ENCODE measurements around the gene SLCO2A1.

SLCO2A1 gene

DNA sequence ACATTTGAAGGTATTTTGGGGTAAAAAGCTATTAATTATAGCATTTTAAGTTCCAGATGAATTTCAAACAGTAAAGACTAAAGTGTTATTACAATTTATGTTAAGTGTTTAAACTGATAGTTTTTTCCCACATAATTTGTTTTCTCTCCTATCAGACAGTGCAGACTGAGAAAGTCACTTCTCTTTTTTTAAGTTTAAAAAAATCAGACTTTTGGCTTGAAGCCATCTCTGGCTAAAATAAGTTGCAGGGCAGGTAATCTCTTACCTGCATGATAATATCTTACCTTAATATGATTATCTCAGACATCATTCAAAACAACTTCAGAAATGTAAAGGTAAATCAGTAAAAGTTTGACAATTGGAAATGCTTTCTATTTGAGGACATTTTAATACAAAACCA lies 112.6 kb downstream of the SLCO2A1 start:
- Histone ChIP-seq H3K4me1 (no peaks in the 10 kb centered on the region), H3K4me3 (ENCODE audit: low read depth, low read length) (no peak overlapping the region), H3K36me3 (no peaks in the 10 kb centered on the region), H3K9me3 (no peaks in the 10 kb centered on the region), H3K27me3 (peaks cover 8% of the 10 kb centered on the region)
- DNase-seq, result no peak
- TF ChIP-seq, protein P1, sequence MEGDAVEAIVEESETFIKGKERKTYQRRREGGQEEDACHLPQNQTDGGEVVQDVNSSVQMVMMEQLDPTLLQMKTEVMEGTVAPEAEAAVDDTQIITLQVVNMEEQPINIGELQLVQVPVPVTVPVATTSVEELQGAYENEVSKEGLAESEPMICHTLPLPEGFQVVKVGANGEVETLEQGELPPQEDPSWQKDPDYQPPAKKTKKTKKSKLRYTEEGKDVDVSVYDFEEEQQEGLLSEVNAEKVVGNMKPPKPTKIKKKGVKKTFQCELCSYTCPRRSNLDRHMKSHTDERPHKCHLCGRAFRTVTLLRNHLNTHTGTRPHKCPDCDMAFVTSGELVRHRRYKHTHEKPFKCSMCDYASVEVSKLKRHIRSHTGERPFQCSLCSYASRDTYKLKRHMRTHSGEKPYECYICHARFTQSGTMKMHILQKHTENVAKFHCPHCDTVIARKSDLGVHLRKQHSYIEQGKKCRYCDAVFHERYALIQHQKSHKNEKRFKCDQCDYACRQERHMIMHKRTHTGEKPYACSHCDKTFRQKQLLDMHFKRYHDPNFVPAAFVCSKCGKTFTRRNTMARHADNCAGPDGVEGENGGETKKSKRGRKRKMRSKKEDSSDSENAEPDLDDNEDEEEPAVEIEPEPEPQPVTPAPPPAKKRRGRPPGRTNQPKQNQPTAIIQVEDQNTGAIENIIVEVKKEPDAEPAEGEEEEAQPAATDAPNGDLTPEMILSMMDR (IDR thresholded peaks at IDR 0.05; ENCODE audit: low read depth, low read length), result no peak

- Histone ChIP-seq H3K36me3 (no peaks in the 10 kb centered on the region), H3K27me3 (peaks cover 8% of the 10 kb centered on the region), H3K9me3 (no peaks in the 10 kb centered on the region), H3K4me1 (no peaks in the 10 kb centered on the region), H3K4me3 (ENCODE audit: low read depth, low read length) (no peak overlapping the region)
- TF ChIP-seq, protein P1 (IDR thresholded peaks at IDR 0.05; ENCODE audit: low read depth, low read length), result no peak
- DNase-seq, result no peak
Observed at GRCh38 chr3:133915685-133916658, 113.8 kb downstream of the SLCO2A1 start.

DNA sequence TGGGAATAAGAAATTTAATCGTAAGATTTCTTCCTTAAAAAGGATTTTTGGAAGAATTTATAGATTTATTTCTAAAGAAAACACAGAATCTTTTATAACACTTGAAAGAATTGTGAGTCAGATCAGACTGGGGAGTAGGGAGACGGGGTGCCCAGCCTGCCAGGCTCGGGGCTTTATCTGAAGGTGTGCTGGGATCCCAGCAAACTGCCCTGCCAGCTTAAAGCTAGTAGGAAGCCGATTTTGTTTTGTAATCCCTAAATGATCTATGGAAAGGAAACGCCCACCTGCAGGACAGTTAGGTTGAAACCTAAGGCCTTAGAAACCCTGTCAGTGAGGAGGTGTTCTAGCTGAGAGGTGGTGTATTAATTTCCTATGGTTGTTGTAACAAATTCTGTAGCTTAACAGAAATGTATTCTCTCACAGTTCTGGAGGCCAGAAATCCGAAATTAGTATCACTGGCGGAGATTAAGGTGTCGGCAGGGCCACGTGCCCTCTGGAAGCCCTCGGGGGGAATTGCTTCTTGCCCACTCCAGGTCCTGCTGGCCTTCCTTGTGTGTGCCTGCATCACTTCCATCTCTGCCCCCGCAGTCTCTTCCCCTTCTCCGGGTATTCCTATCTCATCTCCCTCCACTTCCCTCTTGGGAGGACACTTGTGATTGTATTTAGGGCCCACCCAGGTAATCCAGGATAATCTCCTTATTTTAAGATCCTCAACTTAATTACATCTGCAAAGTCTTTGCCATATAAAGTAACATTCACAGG lies 114.7 kb downstream of the SLCO2A1 start:
- Histone ChIP-seq H3K4me1 (no peaks in the 10 kb centered on the region), H3K27me3 (peaks cover 8% of the 10 kb centered on the region), H3K9me3 (no peaks in the 10 kb centered on the region), H3K4me3 (ENCODE audit: low read depth, low read length) (no peak overlapping the region), H3K36me3 (no peaks in the 10 kb centered on the region)
- DNase-seq, result no peak
- TF ChIP-seq, protein P1 (IDR thresholded peaks at IDR 0.05; ENCODE audit: low read depth, low read length), result no peak

GRCh38 chr3:133910422-133910821 lies 119.3 kb downstream of the SLCO2A1 start:
- Histone ChIP-seq H3K27me3 (peaks cover 8% of the 10 kb centered on the region), H3K4me1 (no peaks in the 10 kb centered on the region), H3K36me3 (no peaks in the 10 kb centered on the region), H3K4me3 (ENCODE audit: low read depth, low read length) (no peak overlapping the region), H3K9me3 (no peaks in the 10 kb centered on the region)
- DNase-seq, result no peak
- TF ChIP-seq, protein P1 (IDR thresholded peaks at IDR 0.05; ENCODE audit: low read depth, low read length), result peak; percentile 41

- Histone ChIP-seq H3K4me1 (no peaks in the 10 kb centered on the region), H3K4me3 (ENCODE audit: low read depth, low read length) (no peak overlapping the region), H3K27me3 (peaks cover 14% of the 10 kb centered on the region), H3K36me3 (no peaks in the 10 kb centered on the region), H3K9me3 (no peaks in the 10 kb centered on the region)
- TF ChIP-seq, protein P1 (IDR thresholded peaks at IDR 0.05; ENCODE audit: low read depth, low read length), result no peak
- no peak for DNase-seq
Observed at GRCh38 chr3:133905376-133905775, 124.3 kb downstream of the SLCO2A1 start.

Measured in BE2C (cell line).